GM18873 (cell line): ENCODE results near the gene SUMO2.
"Not testable (repeated sequence)": the region's sequence is repeated elsewhere in the genome, so short reads cannot be mapped to it uniquely, and the experiment has no call there.

Source experiments
- ATAC-seq: cut with Tn5 transposase; IDR thresholded peaks from one replicate; pipeline ENCODE4 v1.9.1; 2021; ENCODE audit warnings: mild to moderate bottlenecking, moderate library complexity, moderate number of reproducible peaks; ENCODE audit not compliant: unreplicated experiment, low FRiP score

Gene SUMO2

GRCh38 chr17:75127936-75128335 lies 54.8 kb downstream of the SUMO2 start:
- not testable (repeated sequence) for ATAC-seq

- no peak for ATAC-seq
Measured at GRCh38 chr17:75126954-75127353, 55.8 kb downstream of the SUMO2 start.

GRCh38 chr17:75125984-75126383 lies 56.8 kb downstream of the SUMO2 start:
- no peak for ATAC-seq

GRCh38 chr17:75124819-75125162 lies 58.0 kb downstream of the SUMO2 start:
- no peak for ATAC-seq

- no peak for ATAC-seq
Measured at GRCh38 chr17:75124041-75124818, 58.5 kb downstream of the SUMO2 start.

GRCh38 chr17:75118307-75118706 lies 64.5 kb downstream of the SUMO2 start:
- no peak for ATAC-seq

GRCh38 chr17:75116737-75117136 lies 66.0 kb downstream of the SUMO2 start:
- no peak for ATAC-seq
